NCI-H1694 treated with DMSO at 0.1 percent for 48 hours (cell line): ENCODE data around the gene RIPK4.

Experiments
- DNase-seq: peaks from one replicate; lab custom pipeline; 2025; lab: John Stamatoyannopoulos, UW

RIPK4 gene

DNA sequence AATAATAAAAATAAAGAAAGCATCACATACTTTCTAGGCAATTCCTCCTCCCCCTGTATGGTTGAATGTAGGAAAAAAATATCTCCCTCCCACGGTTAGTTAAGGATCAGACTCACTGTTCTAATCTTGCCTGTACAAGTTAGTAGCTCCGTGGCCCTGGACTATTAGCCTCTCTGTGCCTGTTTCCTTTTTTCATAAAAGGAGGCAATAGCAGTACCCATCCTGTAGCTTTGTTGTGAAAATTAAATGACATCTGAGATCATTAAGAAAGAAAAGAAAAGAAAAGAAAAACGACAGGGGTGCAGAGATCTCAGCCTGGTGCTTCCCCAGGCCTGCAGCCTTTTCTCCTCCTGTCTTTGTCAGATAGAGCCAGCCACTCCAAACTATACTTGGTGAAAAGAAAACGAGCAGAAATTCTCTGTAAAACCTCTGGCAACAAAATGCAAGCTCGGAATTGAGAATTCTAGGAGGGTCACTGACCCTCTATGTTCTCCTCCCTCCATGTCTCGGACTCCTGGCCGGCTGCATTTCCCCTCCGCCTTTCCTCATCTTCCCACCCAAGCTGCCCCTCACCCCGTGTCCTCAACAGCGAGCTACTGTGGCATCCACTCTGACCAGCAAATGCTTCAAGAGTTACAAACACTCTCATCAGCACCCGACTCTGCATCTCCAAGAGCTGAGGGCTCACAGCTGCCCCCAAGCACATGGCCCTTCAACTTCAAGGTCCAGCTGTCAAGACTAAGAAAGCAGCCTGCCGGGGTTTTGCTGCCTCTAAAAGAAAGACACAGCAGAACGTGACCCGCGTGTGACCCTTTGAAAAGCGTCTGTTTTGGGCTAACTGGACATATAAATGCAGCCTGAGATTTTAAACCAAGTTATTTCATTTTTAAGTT, 13.6 kb downstream of the RIPK4 start:
- no peak for DNase-seq

DNA sequence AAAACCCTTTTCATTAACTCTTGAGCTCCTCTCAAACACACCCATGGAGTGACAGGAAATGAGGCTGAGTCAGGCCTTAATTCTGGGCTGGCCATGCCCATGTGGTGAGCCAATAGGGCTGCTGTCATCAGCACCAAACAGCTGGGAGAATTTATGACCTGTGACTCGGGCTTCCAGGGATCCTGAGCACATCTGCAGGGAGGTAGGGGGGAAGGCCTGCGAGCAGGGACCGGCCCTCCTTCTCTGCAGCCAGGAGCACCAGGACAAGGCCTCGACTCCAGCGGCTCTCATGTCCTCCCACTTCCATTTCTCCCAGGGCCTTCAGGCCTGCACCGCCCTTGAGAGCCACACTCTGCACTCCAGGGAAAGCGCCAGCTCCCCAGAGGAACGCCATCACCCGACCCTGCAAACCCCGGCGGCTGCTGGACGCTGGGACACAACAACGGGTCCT, 14.6 kb downstream of the RIPK4 start:
- DNase-seq: no peak

DNA sequence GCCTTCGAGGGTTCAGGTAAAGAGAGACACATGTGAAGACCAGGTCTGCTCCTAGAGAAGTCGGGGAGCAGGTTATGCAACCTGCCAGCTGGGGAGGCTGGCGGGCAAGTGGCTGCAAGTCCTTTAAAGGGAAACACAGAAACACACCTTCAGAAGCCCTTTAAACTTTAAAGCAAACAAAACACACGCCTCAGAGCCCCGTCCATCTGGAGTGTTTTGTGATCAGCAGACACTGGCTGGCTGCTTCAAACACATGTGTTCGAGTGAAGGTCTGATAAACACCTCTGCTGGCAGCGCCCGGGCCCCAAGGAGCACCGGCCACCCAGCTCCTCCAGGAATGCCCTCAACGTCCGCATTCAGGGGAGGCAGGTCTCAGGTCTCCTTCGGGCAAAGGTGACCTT, 15.2 kb downstream of the RIPK4 start:
- no peak for DNase-seq

DNA sequence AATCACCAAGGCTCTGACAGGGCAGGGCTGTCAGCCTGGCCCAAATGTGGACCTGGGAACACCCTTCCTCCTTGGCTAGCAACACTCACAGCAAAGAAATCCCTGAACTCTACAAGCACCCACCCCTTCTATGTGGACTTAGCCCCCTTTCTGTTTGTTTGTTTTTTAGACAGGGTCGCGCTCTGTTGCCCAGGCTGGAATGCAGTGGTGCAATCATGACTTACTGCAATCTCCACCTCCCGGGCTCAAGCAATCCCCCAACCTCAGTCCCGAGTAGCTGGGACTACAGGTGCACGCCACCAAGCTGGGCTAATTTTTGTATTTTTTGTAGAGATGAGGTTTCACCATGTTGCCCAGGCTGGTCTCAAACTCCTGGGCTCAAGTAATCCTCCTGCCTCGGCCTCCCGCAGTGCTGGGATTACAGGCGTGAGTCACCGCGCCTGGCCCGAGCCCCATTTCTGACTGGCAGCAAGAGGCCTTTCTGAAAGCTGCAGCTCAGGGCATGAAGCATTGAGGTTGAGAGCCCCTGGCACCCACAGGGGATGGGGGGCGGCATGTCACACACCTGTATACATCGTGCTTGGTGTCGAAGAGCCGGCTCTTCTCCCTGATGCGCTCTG, 16.2 kb downstream of the RIPK4 start:
- DNase-seq: no peak

DNA sequence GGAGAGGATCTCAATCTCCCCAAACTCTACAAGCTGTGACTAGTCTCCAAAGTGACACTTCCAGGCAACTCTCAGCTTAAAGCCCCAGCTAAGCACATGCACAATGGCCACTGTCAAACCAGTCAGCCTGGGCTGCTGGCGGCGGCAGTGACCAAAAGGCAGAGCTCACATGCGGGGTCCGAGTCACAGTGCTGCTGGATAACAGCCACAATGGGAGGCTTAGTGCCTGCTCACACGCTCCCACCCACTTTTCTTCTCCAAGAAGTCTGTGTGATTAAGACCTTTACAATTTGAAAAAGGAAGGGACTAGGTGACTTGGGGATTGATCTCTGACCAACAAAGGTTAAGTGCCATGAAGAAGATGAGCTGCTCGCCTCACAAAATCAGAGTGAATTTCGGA, 16.8 kb downstream of the RIPK4 start:
- no peak for DNase-seq

DNA sequence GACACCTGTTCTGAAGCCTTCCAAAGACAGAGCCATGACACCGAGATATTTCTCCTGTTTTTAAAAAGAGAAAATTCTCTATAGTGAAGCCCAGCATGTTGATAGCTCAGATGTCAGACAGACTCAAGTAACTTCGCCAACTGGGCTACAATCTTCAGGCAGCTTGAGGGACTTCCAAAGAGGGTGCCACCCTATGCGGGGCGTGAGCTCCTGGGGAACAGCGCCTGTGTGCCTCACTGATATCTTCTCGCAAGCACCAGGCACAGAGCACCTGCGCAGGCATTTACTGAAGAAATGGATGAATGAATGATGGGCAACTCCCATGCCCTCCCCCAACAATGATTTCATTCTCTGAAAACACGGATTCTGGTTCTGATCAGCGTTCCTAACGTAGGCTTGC, 17.6 kb downstream of the RIPK4 start:
- no peak for DNase-seq

DNA sequence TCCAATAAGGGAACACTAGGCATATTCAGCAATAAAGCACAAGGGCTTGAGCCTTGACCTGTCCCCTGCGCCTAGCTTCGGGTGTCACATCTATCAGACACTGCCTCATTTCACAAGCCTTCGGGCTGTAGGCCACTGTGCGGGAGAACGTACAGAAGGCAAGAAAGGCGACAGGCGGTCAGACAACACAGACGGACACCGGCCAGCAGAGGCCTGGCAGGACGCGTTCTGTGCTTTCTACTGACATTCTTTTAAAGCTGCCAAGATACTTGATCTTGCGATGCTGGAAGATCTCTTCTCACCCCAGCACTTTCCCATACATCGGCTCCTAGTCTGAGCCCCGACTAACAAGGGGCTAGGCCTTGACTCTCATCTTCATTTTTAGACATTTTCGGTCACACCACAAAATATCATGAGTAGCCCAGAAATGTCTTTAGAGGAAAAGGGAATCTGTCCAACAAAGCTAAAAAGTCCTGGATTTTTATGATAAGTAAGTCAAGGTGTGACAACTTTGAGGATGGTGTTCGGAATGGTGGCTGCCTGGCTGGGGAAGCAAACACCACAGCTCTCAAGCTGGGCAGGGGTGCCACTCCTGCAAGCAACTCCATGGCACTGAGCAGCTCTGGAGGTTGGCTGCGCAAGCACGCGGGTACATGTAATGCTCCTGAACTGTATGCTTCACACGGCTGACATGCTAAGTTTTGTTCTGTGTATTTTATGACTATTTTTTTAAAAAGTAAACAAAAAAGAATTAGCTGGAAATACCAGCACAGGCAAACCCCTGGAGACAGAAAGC, 18.7 kb downstream of the RIPK4 start:
- DNase-seq: no peak

DNA sequence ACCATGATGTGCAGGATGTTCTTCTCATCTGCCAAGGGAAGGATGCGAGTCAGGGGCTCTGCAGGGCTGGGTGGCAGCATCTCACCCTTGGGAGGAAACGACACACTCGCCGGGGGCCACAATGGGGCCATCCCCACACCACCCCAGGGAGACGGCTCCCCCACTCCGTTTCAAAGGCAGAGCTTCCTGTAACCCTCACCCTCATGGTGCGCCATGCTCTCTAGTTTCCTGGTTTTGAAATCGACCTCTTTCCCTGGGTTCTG, 20.2 kb downstream of the RIPK4 start:
- no peak for DNase-seq

DNA sequence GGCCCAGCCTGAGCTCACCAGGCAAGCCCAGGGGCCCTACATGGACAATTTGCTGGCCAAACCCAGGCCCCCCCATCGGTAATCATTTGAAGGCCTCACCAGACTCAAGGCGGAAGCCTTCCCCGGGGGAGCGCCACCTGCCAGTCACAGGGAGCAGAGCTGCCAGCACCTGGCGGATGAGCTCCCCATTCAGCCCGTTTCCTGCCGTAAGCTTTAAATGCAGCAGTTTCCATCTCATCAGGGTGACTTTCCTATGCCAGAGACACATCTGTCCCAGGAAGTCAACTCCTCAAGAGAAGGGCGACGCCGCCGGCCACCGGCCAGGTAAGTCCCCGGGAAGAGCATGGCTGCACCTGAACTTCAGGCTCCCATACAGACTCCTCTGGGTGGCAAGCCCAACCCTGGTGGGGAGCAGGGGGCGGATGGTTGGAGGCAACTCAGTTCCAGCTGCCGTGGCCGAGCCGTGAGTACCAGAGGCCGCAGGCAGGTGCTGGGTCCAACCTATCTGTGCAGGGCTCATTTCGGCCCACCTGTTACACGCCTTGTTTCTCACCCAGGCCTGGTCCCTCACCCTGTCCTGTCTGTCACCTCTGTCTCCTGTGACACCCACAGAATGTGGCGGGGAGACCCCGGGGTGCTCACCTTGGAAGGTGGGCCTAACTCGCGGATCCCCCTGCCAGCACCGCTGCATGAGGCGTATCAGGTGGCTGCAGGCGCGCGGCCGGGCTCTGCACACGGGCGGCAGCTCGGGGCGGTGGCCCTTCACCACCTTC, 20.7 kb downstream of the RIPK4 start:
- no peak for DNase-seq

DNA sequence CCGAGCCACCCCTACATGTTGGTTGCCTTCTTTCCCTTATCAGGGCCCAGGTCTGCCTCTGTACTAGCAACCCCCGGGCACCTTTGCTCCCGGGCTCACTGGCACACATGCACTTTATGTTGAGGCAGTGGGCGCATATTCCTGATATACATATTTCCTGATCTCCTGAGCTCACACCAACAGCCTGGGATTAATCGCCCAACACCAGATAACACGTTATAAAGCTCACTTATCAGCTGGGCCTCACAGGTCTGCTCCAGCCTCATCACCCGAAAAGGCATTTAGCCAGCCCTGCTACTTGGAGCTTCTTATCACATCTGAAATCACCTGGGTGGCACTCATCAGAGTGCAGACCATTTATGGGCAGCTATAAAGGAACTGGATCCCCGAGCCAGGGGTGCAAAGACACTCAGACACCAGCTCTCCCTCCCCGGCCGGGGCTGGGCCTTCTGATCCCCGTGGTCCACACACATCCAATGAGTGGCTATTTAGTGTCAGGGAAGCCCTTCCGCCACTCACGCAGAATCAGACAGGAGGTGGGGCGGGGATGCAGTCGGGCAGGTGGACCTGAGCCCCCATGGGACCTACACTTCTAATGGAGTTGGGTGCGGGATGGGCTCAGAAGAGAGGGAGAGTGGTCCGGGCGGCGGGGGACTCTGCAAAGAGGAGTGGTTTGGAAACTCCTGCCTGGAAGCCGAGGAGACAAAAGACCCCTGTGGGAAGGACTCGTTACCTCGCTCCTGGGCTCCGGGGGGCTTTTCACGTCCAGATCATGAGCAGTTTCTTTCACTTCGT, 21.6 kb downstream of the RIPK4 start:
- DNase-seq: no peak

DNA sequence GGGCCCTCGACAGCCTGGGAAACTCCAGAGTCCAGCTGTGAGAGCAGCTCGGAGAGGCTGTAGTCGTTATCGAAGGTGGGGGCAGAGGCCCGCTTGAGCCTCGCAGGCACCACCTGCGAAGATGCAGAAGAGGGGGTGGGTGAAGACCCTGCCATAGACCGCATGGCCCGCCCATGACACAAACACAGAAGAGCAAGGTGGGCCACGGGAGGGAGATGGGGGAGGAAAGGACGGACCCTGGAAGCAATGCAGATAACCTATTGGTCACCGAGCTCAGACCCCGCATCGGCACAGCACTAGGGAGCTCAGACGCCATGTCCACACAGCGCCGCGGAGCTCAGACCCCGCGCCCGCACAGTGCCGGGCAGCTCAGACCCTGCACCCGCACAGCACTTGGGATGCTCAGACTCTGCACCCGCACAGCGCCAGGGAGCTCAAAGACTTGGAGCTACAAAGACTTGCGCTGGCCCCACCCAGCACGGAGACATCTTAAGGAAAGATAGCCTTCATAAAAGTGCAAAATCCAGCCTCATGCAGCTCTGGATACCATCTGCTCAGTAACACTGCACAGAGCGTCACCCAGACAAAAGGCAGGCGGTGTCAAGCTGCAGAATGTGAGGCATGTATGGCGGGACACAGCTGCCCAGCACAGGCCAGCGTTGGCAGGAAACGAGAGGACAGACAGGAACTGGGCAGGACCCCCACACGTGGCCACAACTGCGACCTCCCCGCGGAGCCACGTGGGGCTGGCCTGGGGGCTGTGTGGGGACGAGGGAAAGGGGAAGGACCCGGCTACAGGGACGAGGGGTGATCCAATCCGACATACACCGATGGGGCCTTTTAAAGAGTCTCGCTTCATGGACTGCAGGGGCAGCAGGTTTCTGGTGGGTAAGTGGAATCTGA, 22.6 kb downstream of the RIPK4 start:
- DNase-seq: no peak

DNA sequence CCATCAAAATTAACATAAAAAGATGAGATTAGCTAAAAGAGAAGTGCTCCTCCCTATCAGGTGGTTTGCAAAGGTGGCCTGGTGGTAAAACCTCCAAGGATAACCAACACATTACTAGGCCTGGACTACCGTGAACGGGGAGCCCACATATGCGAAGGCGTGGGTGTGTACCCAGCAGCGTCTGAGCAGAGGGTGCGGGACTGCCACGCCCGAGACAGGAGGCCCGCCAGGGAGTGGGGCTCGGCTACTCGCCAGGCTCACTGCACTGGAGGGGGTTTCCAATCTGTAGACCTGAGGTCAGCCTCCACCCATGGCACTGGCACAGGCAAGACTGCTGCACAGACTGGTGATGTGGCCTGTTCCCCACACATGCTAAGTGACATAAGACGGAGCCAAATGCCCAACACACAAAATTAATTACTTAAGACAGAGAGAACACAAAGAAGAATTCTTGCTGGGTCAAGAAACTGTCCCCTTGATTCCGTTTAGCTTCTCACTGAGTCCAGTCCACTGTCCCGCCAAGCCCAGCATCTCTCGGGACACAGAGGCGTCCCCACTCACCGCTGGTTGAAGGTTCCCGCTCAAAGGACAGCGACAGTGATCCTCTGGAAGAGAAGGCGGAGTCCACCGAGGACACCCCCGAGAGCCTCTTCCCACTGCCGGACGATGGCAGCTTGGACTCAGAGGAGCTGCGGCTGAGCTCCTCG, 23.4 kb downstream of the RIPK4 start:
- DNase-seq: no peak

DNA sequence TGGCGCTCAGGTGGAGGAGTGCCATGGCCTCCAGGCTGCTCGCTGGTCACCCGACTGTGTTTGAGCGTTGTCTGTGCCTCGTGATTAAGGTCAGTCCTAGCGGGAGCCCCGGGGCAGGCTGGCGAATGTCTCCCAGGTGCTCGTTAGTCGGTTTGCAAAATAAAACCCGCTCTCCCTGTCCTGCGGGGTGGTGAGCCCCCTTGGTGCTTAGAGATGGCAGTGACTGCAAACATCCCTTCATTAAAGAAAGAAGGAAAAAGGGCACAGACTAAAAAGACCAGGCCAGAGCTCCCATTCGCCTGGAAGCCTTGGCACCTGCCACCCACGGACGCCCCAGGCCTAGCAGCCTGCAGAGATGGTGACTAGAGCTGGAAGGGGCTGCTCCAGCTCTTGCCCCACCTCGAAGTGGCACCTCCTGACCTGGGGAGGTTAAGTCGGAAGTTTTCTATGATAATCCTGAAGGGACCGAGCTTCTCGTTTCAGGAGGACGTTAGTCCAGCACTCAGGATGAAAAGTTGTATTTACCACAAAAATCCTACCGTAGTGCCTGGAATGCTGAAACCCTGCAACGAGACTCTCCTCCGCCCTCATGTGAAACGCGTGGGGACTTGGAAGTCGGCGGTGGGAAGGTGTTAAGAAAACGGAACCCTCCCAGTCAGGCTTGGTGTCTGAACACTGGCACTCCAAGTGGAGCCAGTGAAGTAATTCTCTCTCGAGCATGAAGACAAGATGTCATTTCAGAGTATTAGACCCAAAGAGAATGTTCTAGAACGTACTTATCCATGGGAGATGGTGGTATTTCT, 24.6 kb downstream of the RIPK4 start:
- no peak for DNase-seq

DNA sequence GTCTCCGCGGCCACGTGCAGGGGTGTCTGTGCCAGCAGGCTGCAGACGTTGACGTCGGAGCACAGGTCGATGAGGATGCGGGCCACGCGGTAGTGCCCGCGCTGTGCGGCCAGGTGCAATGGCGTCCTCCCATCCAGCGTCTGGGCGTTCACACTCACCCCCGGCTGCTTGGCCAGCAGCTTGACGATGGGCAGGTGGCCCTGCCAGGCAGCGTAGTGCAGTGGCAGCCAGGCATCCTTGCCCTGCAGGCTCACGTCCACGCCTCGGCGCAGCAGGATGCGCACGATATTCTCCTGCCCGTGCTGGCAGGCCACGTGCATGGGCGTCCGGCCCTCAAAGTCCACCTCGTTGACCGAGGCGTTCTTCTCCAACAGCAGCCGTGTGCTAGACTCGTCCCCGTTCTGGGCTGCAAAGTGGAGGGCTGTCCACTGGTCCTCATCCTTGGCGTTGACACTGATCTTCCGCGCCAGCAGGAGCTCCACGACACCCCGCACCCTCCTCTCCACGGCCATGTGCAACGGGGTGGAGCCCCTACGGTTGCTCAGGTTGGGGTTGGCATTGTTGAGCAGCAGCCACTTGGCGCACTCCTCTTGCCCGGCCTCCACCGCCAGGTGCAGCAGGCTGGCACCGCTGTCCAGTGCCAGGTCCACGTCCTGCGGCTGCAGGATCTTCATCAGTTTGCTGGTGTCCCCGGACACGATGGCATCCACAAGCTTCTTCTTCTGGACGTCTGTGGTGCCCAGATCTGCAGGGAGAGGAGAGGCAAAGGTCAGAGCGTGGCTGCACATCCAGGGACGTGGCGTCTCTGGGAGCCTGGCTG, 25.4 kb downstream of the RIPK4 start:
- no peak for DNase-seq

DNA sequence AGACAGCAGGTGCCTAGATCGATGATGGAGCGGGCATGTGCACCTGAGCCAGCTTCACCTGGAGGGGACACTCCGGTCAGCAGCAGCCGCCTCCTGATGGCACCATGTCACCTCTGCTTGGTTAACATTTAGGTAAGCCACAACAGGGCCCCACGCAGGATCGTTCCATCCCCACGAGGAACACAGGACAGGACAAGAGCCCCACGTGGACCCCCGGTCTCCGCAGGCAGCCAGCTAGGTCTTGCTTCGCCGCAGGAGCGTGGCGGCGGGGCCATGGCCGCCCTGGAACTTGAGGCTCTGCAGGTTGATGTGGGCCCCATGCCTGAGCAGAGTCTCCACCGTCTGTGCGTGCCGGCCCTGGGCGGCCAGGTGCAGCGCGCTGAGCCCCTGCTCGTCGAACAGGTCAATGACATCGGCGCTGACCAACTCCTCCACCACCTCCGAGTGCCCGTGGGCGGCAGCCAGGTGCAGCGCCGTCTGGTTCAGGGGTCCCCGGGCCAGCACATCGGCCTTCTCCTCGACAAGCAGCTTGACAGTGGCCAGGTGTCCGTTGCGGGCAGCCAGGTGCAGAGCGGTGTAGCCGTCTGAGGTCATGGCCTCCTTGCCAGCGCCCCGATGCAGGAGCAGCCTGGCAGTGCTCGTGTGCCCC, 26.1 kb downstream of the RIPK4 start:
- no peak for DNase-seq

DNA sequence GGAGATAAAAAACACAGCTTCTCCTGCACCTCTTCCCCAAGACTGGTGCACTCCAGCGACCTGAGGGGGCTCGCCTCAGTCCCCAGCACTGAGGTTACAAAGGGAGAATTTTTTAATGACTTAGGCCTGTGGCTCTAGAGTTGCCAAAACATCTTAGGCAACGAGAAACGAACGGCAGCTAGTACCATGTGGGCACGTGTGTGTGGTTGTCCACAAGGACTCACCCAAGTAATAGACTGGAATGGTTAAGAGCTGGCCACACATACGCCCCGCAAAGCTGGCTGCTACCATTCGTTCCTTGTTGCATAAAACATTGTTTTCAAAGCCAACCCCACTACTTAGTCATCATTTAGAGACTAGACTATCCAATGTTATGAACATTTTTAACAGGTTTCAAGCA, 26.9 kb downstream of the RIPK4 start:
- DNase-seq: no peak

DNA sequence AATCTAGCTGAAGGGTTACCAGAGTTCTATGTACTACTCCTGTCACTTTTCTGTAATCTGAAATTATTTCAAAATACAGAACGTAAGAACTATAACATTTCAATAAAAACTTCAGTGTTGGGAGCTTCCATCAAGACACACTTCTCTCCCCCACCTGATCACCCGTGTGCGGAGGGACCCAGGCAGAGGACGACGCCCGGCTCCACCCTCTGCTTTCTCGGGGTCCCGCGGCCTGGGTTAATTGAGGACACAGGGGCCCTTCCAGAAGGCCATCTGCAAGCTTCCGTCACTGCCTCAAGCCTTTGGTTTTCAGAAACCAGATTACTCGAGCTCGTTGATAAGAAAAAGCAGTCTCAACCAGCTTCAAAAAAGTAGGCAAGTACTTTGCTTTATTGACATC, 27.8 kb downstream of the RIPK4 start:
- DNase-seq: no peak
